GM19395 (cell line): ENCODE measurements around the gene NXN.
"Not testable (repeated sequence)": the region's sequence is repeated elsewhere in the genome, so short reads cannot be mapped to it uniquely, and the experiment has no call there.

Experiments
- ATAC-seq: cut with Tn5 transposase; IDR thresholded peaks from one replicate; pipeline ENCODE4 v1.9.1; 2021; ENCODE audit warnings: mild to moderate bottlenecking, moderate library complexity; ENCODE audit not compliant: unreplicated experiment

The NXN gene

GRCh38 chr17:749359-749758 lies 230.2 kb downstream of the NXN start:
- ATAC-seq, result not testable (repeated sequence)
